ENCODE measurements around the gene AARS2.

DNA sequence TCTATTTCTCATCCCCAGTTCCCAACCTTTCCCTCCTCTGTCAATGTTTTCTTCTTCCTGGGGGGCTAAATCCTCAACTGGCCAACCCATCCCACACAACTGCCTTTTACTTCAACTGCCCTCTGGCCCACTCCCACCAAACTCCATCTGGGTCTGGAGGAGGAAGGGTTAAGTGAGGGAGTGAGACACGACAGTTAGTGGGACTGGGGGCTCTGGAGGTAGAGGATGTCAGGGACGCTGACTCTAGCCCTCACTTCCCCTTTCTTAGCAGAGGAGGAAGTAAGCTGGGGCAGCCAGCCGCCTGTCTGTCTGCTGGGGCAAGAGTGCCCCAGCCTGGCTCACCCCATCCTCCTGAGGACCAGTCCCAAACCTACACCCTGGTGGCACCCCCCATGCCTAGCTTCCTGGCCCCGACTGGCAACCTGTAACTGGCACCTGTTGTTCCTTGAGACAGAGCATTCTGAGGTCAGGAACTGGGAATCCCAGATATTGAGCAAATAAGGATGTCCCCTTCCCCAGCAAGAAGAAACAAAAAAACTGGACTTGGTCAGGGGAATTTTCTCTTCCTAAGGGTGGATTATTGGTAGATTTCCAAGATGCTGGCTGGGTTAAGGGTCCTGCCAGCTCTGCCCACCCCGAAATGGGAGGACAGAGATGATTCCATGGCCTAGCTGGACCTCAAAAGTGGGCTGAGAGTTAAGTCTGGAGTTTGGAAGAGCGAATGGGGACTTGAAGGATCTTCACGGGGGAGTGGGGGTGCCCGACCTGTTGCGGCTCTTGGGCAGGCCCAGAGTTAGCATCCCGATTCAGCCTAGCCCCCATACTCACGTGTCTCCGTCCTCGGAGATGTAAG is 48.8 kb downstream of the AARS2 start:
- TF ChIP-seq, protein P1, sequence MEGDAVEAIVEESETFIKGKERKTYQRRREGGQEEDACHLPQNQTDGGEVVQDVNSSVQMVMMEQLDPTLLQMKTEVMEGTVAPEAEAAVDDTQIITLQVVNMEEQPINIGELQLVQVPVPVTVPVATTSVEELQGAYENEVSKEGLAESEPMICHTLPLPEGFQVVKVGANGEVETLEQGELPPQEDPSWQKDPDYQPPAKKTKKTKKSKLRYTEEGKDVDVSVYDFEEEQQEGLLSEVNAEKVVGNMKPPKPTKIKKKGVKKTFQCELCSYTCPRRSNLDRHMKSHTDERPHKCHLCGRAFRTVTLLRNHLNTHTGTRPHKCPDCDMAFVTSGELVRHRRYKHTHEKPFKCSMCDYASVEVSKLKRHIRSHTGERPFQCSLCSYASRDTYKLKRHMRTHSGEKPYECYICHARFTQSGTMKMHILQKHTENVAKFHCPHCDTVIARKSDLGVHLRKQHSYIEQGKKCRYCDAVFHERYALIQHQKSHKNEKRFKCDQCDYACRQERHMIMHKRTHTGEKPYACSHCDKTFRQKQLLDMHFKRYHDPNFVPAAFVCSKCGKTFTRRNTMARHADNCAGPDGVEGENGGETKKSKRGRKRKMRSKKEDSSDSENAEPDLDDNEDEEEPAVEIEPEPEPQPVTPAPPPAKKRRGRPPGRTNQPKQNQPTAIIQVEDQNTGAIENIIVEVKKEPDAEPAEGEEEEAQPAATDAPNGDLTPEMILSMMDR (conservative IDR thresholded peaks at IDR 0.05): no peak
- TF ChIP-seq ZFX (IDR thresholded peaks at IDR 0.05): no peak
